ENCODE data around the gene AOAH. TPM values are rescaled to one million over a fixed set of nuclear protein-coding genes. Genes with fewer than 3 reads are reported as not detected.

The AOAH gene
- total RNA-seq = not detected in 2 replicates
- not detected in 2 replicates for polyA plus RNA-seq

GRCh38 chr7:36723951-36724664, at the start of gene AOAH:
TSS of gene AOAH (minus strand) at chr7:36724494. CDS start at chr7:36724148, 346 bp downstream.
- no peak within 1 kb of the TSS for H3K4me3 ChIP-seq
- no peak for DNase-seq (ENCODE audit: low read depth in 1 of 2, low spot score in 1 of 2)
- H3K27ac ChIP-seq = no peak within 1 kb of the TSS

GRCh38 chr7:36766451-36766850, 42.2 kb upstream of the AOAH start:
- H3K27me3 ChIP-seq = peaks cover 3% of the 10 kb centered on the region
- H3K27ac ChIP-seq = no peak overlapping the region

More at GRCh38 chr7:36723951-36724664, at the start of gene AOAH:
- TF ChIP-seq CTCF (IDR thresholded peaks at IDR 0.05; ENCODE audit: low read depth, low read length) = no peak
- Histone ChIP-seq H3K4me1 (ENCODE audit: low read depth) (no peaks in the 10 kb centered on the region), H3K27me3 (no peaks in the 10 kb centered on the region), H3K9me3 (ENCODE audit: low read depth) (no peaks in the 10 kb centered on the region), H3K36me3 (no peaks in the 10 kb centered on the region)

GRCh38 chr7:36765605-36766004, 41.3 kb upstream of the AOAH start:
- H3K27me3 ChIP-seq = peaks cover 3% of the 10 kb centered on the region
- H3K36me3 ChIP-seq = no peaks in the 10 kb centered on the region
- no peak for TF ChIP-seq CTCF (IDR thresholded peaks at IDR 0.05; ENCODE audit: low read depth, low read length)
- DNase-seq (ENCODE audit: low read depth in 1 of 2, low spot score in 1 of 2) = no peak
- H3K9me3 ChIP-seq (ENCODE audit: low read depth) = no peaks in the 10 kb centered on the region
- no peaks in the 10 kb centered on the region for H3K4me1 ChIP-seq (ENCODE audit: low read depth)
- no peak overlapping the region for H3K4me3 ChIP-seq
- H3K27ac ChIP-seq = no peak overlapping the region

More at GRCh38 chr7:36766451-36766850, 42.2 kb upstream of the AOAH start:
- no peak for DNase-seq (ENCODE audit: low read depth in 1 of 2, low spot score in 1 of 2)
- Histone ChIP-seq H3K4me1 (ENCODE audit: low read depth) (no peaks in the 10 kb centered on the region), H3K9me3 (ENCODE audit: low read depth) (no peaks in the 10 kb centered on the region), H3K4me3 (no peak overlapping the region), H3K36me3 (no peaks in the 10 kb centered on the region)
- TF ChIP-seq CTCF (IDR thresholded peaks at IDR 0.05; ENCODE audit: low read depth, low read length) = no peak

- no peaks in the 10 kb centered on the region for H3K36me3 ChIP-seq
- H3K4me3 ChIP-seq = no peak overlapping the region
- H3K27ac ChIP-seq = no peak overlapping the region
- no peaks in the 10 kb centered on the region for H3K4me1 ChIP-seq (ENCODE audit: low read depth)
- DNase-seq (ENCODE audit: low read depth in 1 of 2, low spot score in 1 of 2) = peak in 1 of 2 donors; percentile 83
- H3K9me3 ChIP-seq (ENCODE audit: low read depth) = no peaks in the 10 kb centered on the region
- peaks cover 3% of the 10 kb centered on the region for H3K27me3 ChIP-seq
- TF ChIP-seq CTCF (IDR thresholded peaks at IDR 0.05; ENCODE audit: low read depth, low read length) = peak; percentile 7
Observed at GRCh38 chr7:36764929-36765328, 40.6 kb upstream of the AOAH start.

GRCh38 chr7:36763132-36763816, 39.0 kb upstream of the AOAH start:
- Histone ChIP-seq H3K36me3 (no peaks in the 10 kb centered on the region), H3K27ac (no peak overlapping the region), H3K9me3 (ENCODE audit: low read depth) (no peaks in the 10 kb centered on the region), H3K4me1 (ENCODE audit: low read depth) (no peaks in the 10 kb centered on the region), H3K4me3 (no peak overlapping the region), H3K27me3 (no peaks in the 10 kb centered on the region)
- peak; percentile 44 to 49 for DNase-seq (ENCODE audit: low read depth in 1 of 2, low spot score in 1 of 2)
- no peak for TF ChIP-seq CTCF (IDR thresholded peaks at IDR 0.05; ENCODE audit: low read depth, low read length)

Measured in cardiac muscle cell (in vitro differentiated cells and primary cell).